SU-DHL-6 (cell line): ENCODE data around the gene IRF7.

Experiments
- EZH2phosphoT487 ChIP-seq: fragments of 200-600 bp; sonication (generic), shearing (Covaris generic); conservative IDR thresholded peaks from 2 replicates; pipeline ENCODE4 v1.6.1; 2018; ENCODE audit warnings: mild to moderate bottlenecking, antibody characterized with exemption, low read length, moderate library complexity, mixed read lengths
- TF ChIP-seq, protein P1 (sequence below): fragments of 200-600 bp; sonication (generic); IDR thresholded peaks from one replicate; pipeline ENCODE4 v1.5.1; 2017; ENCODE audit warnings: antibody characterized with exemption, mild to moderate bottlenecking, low read length, moderate library complexity; ENCODE audit not compliant: insufficient read depth, poor library complexity, severe bottlenecking

DNA sequence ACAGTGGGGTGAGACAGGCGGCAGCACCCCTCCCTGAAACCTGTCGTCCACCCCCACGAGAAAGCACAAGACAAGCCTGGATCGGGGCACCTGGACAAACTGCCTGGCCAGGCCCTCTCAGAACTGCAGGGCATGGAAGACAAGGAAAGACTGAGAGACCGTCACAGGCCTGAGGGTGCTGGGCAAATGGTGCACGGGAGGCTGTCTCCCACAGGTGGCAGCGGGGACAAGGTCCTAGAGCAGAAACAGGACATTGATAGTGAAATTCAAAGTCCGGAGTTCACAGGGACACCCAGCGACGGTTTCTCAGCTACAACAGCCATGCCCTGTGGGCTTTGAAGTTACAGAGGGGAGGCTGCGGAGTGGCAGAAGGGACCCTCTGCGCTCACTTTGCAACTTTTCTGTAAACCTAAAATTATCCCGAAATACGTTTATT is 42.0 kb upstream of the IRF7 start:
- no peak for TF ChIP-seq EZH2phosphoT487
- TF ChIP-seq, protein P1, sequence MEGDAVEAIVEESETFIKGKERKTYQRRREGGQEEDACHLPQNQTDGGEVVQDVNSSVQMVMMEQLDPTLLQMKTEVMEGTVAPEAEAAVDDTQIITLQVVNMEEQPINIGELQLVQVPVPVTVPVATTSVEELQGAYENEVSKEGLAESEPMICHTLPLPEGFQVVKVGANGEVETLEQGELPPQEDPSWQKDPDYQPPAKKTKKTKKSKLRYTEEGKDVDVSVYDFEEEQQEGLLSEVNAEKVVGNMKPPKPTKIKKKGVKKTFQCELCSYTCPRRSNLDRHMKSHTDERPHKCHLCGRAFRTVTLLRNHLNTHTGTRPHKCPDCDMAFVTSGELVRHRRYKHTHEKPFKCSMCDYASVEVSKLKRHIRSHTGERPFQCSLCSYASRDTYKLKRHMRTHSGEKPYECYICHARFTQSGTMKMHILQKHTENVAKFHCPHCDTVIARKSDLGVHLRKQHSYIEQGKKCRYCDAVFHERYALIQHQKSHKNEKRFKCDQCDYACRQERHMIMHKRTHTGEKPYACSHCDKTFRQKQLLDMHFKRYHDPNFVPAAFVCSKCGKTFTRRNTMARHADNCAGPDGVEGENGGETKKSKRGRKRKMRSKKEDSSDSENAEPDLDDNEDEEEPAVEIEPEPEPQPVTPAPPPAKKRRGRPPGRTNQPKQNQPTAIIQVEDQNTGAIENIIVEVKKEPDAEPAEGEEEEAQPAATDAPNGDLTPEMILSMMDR: no peak
